Measurements from ENCODE around the gene TRPV5.

GRCh38 chr7:142896151-142896550, 37.4 kb downstream of the TRPV5 start:
- TF ChIP-seq EP300 (IDR thresholded peaks at IDR 0.05) (no peak), POLR2AphosphoS5 (IDR thresholded peaks at IDR 0.05) (no peak), CTCF (IDR thresholded peaks at IDR 0.05) (no peak)
